ENCODE results near the gene DEFB113.

- no peak for TF ChIP-seq CTCF (conservative IDR thresholded peaks at IDR 0.05; ENCODE audit: low read depth in 2 of 2)
- TF ChIP-seq REST (IDR thresholded peaks at IDR 0.05; ENCODE audit: unreplicated experiment), result no peak
- no peak for TF ChIP-seq EZH2 (IDR thresholded peaks at IDR 0.05; ENCODE audit: low read depth, unreplicated experiment)
Measured at GRCh38 chr6:49937017-49937416, 32.4 kb downstream of the DEFB113 start.

Data from GM23338 (cell line).